OCI-LY7 (cell line): ENCODE measurements around the gene RNF126. TPM values are rescaled to one million over a fixed set of nuclear protein-coding genes. Genes with fewer than 3 reads are reported as not detected.

Experiments used
- BruUV-seq: library from RNA; stranded (reverse); fragments of 400-500 nt; replicated peaks from 2 replicates; lab custom pipeline; 2021; lab: Mats Ljungman, UMichigan
- CTCF ChIA-PET: fragments of 300-600 bp; sonication (Branson Sonifier 250); formaldehyde crosslinking; loops from one replicate; lab custom pipeline; 2022; ENCODE audit warnings: antibody characterized with exemption; ENCODE audit not compliant: unreplicated experiment; lab: Charles Lee
- POLR2A ChIA-PET: fragments of 300-600 bp; sonication (Branson Sonifier 250); formaldehyde crosslinking; loops from one replicate; lab custom pipeline; 2022; ENCODE audit warnings: antibody characterized with exemption; lab: Charles Lee
- DNase-seq: peaks from one replicate; pipeline ENCODE4 v3.0.0-alpha.2; 2015; ENCODE audit warnings: low spot score
- H2AFZ ChIP-seq: fragments of 200-600 bp; sonication (generic), shearing (Covaris generic); 2 replicates; pipeline ENCODE4 v1.6.1; 2014; ENCODE audit warnings: mild to moderate bottlenecking, antibody characterized with exemption, low read length, moderate library complexity
- H3K27ac ChIP-seq: fragments of 200-600 bp; sonication (generic); 2 replicates; pipeline ENCODE4 v1.5.1; 2014; ENCODE audit warnings: mixed run types, low read depth, mild to moderate bottlenecking, moderate library complexity, low read length, inconsistent platforms; ENCODE audit not compliant: poor library complexity, severe bottlenecking
- H3K36me3 ChIP-seq: fragments of 200-600 bp; sonication (generic); 2 replicates; pipeline ENCODE4 v1.6.1; 2014; ENCODE audit warnings: mild to moderate bottlenecking, antibody characterized with exemption, low read length, moderate library complexity, mixed read lengths; ENCODE audit not compliant: insufficient read depth
- H3K4me1 ChIP-seq: fragments of 200-600 bp; sonication (generic); 2 replicates; pipeline ENCODE4 v1.5.1; 2014; ENCODE audit warnings: mild to moderate bottlenecking, low read length; ENCODE audit not compliant: insufficient read depth, poor library complexity, severe bottlenecking
- H3K4me2 ChIP-seq: fragments of 200-600 bp; sonication (generic); 2 replicates; pipeline ENCODE4 v1.6.1; 2014; ENCODE audit warnings: mild to moderate bottlenecking, low read length
- H3K4me3 ChIP-seq: fragments of 200-600 bp; sonication (generic); 2 replicates; pipeline ENCODE4 v1.5.1; 2014; ENCODE audit warnings: mild to moderate bottlenecking, low read depth, low read length; ENCODE audit not compliant: poor library complexity, severe bottlenecking
- H3K79me2 ChIP-seq: fragments of 200-600 bp; sonication (generic); 2 replicates; pipeline ENCODE4 v1.6.1; 2016; ENCODE audit warnings: low read depth, mild to moderate bottlenecking, low read length, moderate library complexity, mixed read lengths; ENCODE audit not compliant: insufficient read depth
- H3K9me2 ChIP-seq: fragments of 200-600 bp; sonication (generic); 2 replicates; pipeline ENCODE4 v1.6.1; 2016; ENCODE audit warnings: mild to moderate bottlenecking, low read length, mixed read lengths; ENCODE audit not compliant: insufficient read depth
- H3K9me3 ChIP-seq: fragments of 200-600 bp; sonication (generic); 2 replicates; pipeline ENCODE4 v1.6.1; 2014; ENCODE audit warnings: mild to moderate bottlenecking, mixed run types, low read length, mixed read lengths
- H4K20me1 ChIP-seq: fragments of 200-600 bp; sonication (generic); 2 replicates; pipeline ENCODE4 v1.6.1; 2014; ENCODE audit warnings: mild to moderate bottlenecking, antibody characterized with exemption, low read length, moderate library complexity, mixed read lengths; ENCODE audit not compliant: insufficient read depth
- EZH2phosphoT487 ChIP-seq: fragments of 200-600 bp; sonication (generic); IDR thresholded peaks from 2 replicates; pipeline ENCODE4 v1.6.1; 2018; ENCODE audit warnings: low read depth, borderline replicate concordance, mild to moderate bottlenecking, mixed run types, antibody characterized with exemption, low read length, moderate library complexity, mixed read lengths
- intact Hi-C: fragments of 100-400 bp; cut with micrococcal nuclease; formaldehyde crosslinking; loops from one replicate; pipeline ENCODE4 v1.10.0; 2022; ENCODE audit not compliant: unreplicated experiment
- total RNA-seq, 2 experiments: library from RNA; depleted of rRNA in 1 of 2; stranded (reverse); fragments of >200 nt in 1 of 2; shearing (Covaris generic) in 1 of 2; gene quantifications; 2 replicates each; pipeline ENCODE4 v1.2.3, GENCODE V29; 2014 to 2022
- TF ChIP-seq, protein P1 (sequence below): fragments of 200-600 bp; sonication (generic); conservative IDR thresholded peaks from 2 replicates; pipeline ENCODE4 v1.5.1; 2014; ENCODE audit warnings: mild to moderate bottlenecking, antibody characterized with exemption, low read length, moderate library complexity, mixed read lengths

Gene RNF126
- total RNA-seq, 2 experiments from 2014 or later: 98.6 to 104 TPM

DNA sequence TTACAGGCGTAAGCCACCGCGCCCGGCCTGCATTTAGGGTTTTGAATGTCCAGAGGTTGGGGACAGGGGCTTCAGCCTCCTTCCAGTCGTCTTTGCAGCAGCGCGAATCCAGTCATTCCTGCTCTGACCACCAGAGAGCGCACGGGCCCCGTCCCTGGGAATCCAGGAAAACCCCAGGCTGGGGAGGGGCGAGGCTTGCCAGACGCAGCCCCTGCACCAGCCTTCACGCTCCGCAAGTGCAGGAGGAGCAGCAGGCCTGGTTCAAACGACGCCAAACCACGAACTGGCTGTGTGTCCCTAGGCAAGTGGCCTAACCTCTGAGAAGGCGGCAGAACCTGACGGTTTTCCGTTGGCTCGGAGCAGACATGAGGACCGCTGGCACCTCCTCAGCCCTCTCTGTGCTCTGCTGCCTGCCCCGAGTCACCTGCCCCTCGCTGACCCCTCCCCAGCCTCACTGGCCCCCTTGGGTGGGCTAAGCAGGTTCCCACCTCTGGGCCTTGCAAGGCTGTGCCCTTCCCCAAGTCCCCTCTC lies 2.0 kb upstream of the RNF126 start:
- no peak overlapping the region; the same call in 1 of the 2 replicates for H3K4me2 ChIP-seq
- intact Hi-C loops: loop anchor here (1.0 to 5.0 kb wide), 2 partner anchors 69 to 93 kb away; partner anchors contain the start of gene BSG
- ChIA-PET POLR2A (no interaction called here), CTCF (no interaction called here)
- no peaks in the 10 kb centered on the region for H3K9me2 ChIP-seq
- peak; percentile 78 for DNase-seq
- no peak overlapping the region for H3K27ac ChIP-seq
- TF ChIP-seq, protein P1, sequence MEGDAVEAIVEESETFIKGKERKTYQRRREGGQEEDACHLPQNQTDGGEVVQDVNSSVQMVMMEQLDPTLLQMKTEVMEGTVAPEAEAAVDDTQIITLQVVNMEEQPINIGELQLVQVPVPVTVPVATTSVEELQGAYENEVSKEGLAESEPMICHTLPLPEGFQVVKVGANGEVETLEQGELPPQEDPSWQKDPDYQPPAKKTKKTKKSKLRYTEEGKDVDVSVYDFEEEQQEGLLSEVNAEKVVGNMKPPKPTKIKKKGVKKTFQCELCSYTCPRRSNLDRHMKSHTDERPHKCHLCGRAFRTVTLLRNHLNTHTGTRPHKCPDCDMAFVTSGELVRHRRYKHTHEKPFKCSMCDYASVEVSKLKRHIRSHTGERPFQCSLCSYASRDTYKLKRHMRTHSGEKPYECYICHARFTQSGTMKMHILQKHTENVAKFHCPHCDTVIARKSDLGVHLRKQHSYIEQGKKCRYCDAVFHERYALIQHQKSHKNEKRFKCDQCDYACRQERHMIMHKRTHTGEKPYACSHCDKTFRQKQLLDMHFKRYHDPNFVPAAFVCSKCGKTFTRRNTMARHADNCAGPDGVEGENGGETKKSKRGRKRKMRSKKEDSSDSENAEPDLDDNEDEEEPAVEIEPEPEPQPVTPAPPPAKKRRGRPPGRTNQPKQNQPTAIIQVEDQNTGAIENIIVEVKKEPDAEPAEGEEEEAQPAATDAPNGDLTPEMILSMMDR: peak; percentile 85
- no peak for TF ChIP-seq EZH2phosphoT487
- no peaks in the 10 kb centered on the region for H3K9me3 ChIP-seq
- peaks cover 35% of the 10 kb centered on the region for H3K79me2 ChIP-seq
- no peak overlapping the region for H3K4me3 ChIP-seq
- H3K36me3 ChIP-seq: peaks cover 26% of the 10 kb centered on the region
- peaks cover 15% of the 10 kb centered on the region for H4K20me1 ChIP-seq
- no peak overlapping the region for H2AFZ ChIP-seq
- no TSS peak for BruUV-seq
- peaks cover 32% of the 10 kb centered on the region for H3K4me1 ChIP-seq

GRCh38 chr19:663682-664117 lies 686 bp upstream of the RNF126 start:
- ChIA-PET POLR2A (interaction anchor here (0.9 kb wide), 1 partner anchor 17 kb away, joined by 3 read pairs; no protein-coding TSS in a partner anchor), CTCF (no interaction called here)
- no peak for TF ChIP-seq EZH2phosphoT487
- peaks cover 44% of the 10 kb centered on the region for H3K4me1 ChIP-seq
- peaks cover 47% of the 10 kb centered on the region for H3K79me2 ChIP-seq
- no peaks in the 10 kb centered on the region for H3K9me3 ChIP-seq
- no peak for DNase-seq
- no TSS peak for BruUV-seq
- H3K9me2 ChIP-seq: no peaks in the 10 kb centered on the region
- peaks cover 19% of the 10 kb centered on the region for H4K20me1 ChIP-seq
- H2AFZ ChIP-seq: peak overlapping the region; percentile 72; the same call in 1 of the 2 replicates
- H3K27ac ChIP-seq: peak overlapping the region; percentile 53
- H3K4me2 ChIP-seq: peak overlapping the region; percentile 100
- intact Hi-C loops: loop anchor here (2.0 to 5.0 kb wide), 2 partner anchors 91 to 133 kb away; partner anchors contain the start of genes BSG and PTBP1
- peak overlapping the region; percentile 100 for H3K4me3 ChIP-seq
- peaks cover 32% of the 10 kb centered on the region for H3K36me3 ChIP-seq

DNA sequence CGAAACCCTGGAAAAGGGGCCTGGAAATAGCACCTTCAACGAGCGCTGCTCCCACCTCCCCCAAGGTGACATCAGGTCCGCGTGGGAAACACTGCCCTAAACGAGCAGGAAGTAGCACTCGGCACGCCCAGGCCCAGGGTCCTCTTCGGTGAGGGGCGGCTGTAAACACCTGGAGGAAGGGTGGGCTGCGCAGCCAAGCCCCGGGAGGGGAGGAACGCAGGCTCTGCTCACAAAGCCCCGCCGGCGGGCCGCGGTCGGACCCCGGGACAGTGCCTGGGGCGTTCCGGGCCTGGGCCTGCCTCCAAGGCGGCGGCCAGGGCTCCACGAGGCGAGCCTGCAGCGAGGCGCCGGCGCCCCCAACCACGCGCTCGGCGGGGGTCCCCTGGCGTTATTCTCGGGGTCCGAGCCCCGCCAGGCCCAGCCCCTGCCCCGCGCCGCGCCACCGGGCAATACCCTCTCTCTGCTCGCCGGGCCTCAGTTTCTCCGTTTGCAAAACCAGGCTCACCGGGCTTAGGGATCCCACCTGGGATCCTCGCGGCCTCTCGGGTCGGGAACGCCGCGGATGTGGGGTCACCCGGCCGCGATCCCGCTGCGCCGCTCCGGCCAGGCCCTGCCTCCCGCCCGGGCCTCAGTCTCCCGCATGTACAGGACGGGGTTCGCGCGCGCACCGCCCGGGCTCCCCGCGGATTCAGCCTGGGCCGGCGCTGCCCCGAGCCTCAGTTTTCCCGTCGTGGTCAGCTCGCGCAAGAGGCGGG lies 630 bp downstream of the RNF126 start:
- peaks cover 44% of the 10 kb centered on the region for H3K4me1 ChIP-seq
- H3K27ac ChIP-seq: peak overlapping the region; percentile 81
- no peaks in the 10 kb centered on the region for H3K9me2 ChIP-seq
- CTCF ChIA-PET: interaction anchor here (0.6 kb wide), 1 partner anchor 119 kb away, joined by 3 read pairs; no protein-coding TSS in a partner anchor
- TF ChIP-seq EZH2phosphoT487: no peak
- TF ChIP-seq, protein P1: no peak
- peak; percentile 82 for DNase-seq
- H3K79me2 ChIP-seq: peaks cover 61% of the 10 kb centered on the region
- intact Hi-C loops: loop anchor here (2.0 to 5.0 kb wide), 2 partner anchors 90 to 134 kb away; partner anchors contain the start of genes BSG and PTBP1
- peaks cover 45% of the 10 kb centered on the region for H3K36me3 ChIP-seq
- H3K4me3 ChIP-seq: peak overlapping the region; percentile 100
- POLR2A ChIA-PET: no interaction called here
- no peaks in the 10 kb centered on the region for H3K9me3 ChIP-seq
- peaks cover 19% of the 10 kb centered on the region for H4K20me1 ChIP-seq
- peak overlapping the region; percentile 100 for H3K4me2 ChIP-seq
- H2AFZ ChIP-seq: no peak overlapping the region
- no TSS peak for BruUV-seq
